GM12874 (cell line): ENCODE data around the gene CHTF18.

Source experiments
- CTCF ChIP-seq: IDR thresholded peaks from 2 replicates; pipeline ENCODE4 v1.5.1; 2011; ENCODE audit warnings: low read depth, mild to moderate bottlenecking, control low read depth, low read length, moderate library complexity; ENCODE audit not compliant: insufficient read depth

Gene CHTF18

GRCh38 chr16:832652-833336 is 44.4 kb downstream of the CHTF18 start:
- TF ChIP-seq CTCF, result no peak

- TF ChIP-seq CTCF, result no peak
Observed at GRCh38 chr16:833411-833810, 45.0 kb downstream of the CHTF18 start.

- TF ChIP-seq CTCF, result no peak
Observed at GRCh38 chr16:835373-835772, 47.0 kb downstream of the CHTF18 start.

- TF ChIP-seq CTCF, result no peak
Observed at GRCh38 chr16:836221-836620, 47.8 kb downstream of the CHTF18 start.

GRCh38 chr16:838741-839140 is 50.3 kb downstream of the CHTF18 start:
- TF ChIP-seq CTCF, result no peak

- no peak for TF ChIP-seq CTCF
Observed at GRCh38 chr16:839643-840408, 51.4 kb downstream of the CHTF18 start.

GRCh38 chr16:840561-841454 is 52.4 kb downstream of the CHTF18 start:
- no peak for TF ChIP-seq CTCF
